Left lung (tissue), 14 donors: ENCODE measurements around the gene F8A3. TPM values are rescaled to one million over a fixed set of nuclear protein-coding genes. Genes with fewer than 3 reads are reported as not detected.
"Not testable (repeated sequence)": the region's sequence is repeated elsewhere in the genome, so short reads cannot be mapped to it uniquely, and the experiment has no call there.

Experiments used
- ATAC-seq: fragments of 200-7000 bp; cut with Tn5 transposase; one replicate; pipeline ENCODE4 v1.9.1; 2020; ENCODE audit warnings: moderate library complexity
- DNase-seq, 4 donors: peaks; one replicate each; pipeline ENCODE4 v3.0.0-alpha.2; 2013 to 2020
- H3K27ac ChIP-seq, 2 donors: fragments of 200-600 bp; sonication (generic) in 1 of 2; one replicate each; pipeline versions ENCODE4 v1.5.0 to v1.8.0; 2020 to 2021
- H3K27me3 ChIP-seq, 2 donors: fragments of 200-600 bp; sonication (generic) in 1 of 2; one replicate each; pipeline versions ENCODE4 v1.5.0 to v1.8.0; 2020 to 2021
- H3K36me3 ChIP-seq, 2 donors: fragments of 200-600 bp; sonication (generic) in 1 of 2; one replicate each; pipeline versions ENCODE4 v1.5.0 to v1.8.0; 2020 to 2021
- H3K4me1 ChIP-seq, 2 donors: fragments of 200-600 bp; one replicate each; pipeline ENCODE4 v1.8.0; 2021
- H3K4me3 ChIP-seq, 2 donors: fragments of 200-600 bp; sonication (generic) in 1 of 2; one replicate each; pipeline versions ENCODE4 v1.5.0 to v1.8.0; 2020 to 2021; ENCODE audit warnings: mild to moderate bottlenecking in 1 of 2
- H3K9me3 ChIP-seq, 2 donors: fragments of 200-600 bp; sonication (generic) in 1 of 2; one replicate each; pipeline versions ENCODE4 v1.5.0 to v1.8.0; 2020 to 2021
- CTCF ChIP-seq, 2 donors: fragments of 200-600 bp; sonication (generic) in 1 of 2; IDR thresholded peaks; one replicate each; pipeline versions ENCODE4 v1.5.0 to v1.8.0; 2021; ENCODE audit warnings: antibody characterized with exemption in 2 of 2
- intact Hi-C, 2 donors: fragments of 100-400 bp; cut with DNase I; formaldehyde crosslinking; loops; one replicate each; pipeline versions ENCODE4 v1.11.2 to v1.14.2; 2022
- long read RNA-seq, 12 donors: library from polyadenylated mRNA in 2 of 12; unstranded in 2 of 12; transcript quantifications; one replicate each; pipeline ENCODE4 v2.0.0 and lab custom pipeline, GENCODE V29; 2019 to 2026
- polyA plus RNA-seq, 6 donors: library from polyadenylated mRNA; unstranded; fragments of 120-200 nt; gene quantifications; one replicate each; pipeline ENCODE4 v1.2.1, GENCODE V29; 2013; ENCODE audit not compliant: insufficient read length in 6 of 6
- total RNA-seq, 2 donors: library from RNA; stranded (reverse); fragmentation: NEBNext Ultra II Directional; extraction: Animal tissue kit (Norgen Biotek cat#: 25700); gene quantifications; one replicate each; pipeline ENCODE4 v1.2.1, GENCODE V29; 2021
- donor health status: DM: no; HTN: yes; CAD: no.
- donor health status: DM: no; HTN: no; CAD: no.

F8A3 gene
- total RNA-seq (1 to 10 TPM; 8.8 to 9.0 TPM), polyA plus RNA-seq (10 to 100 TPM in 1 of 6 donors, 1 to 10 TPM in 4, under 1 TPM in 1; 0.27 to 12.7 (median 6.8) TPM)
- long read RNA-seq, donor 1, transcript F8A3-201 (1 exons, 1,759 nt): major isoform, 7 of 7 reads
- long read RNA-seq, donor 1, partial matches to known transcripts: 0 of 7 reads
- long read RNA-seq, donor 1, other reads (novel, unspliced or antisense): 0 of 7 reads
- long read RNA-seq, donor 2, partial matches to known transcripts: 0 of 2 reads
- long read RNA-seq, donor 2, other reads (novel, unspliced or antisense): 0 of 2 reads
- long read RNA-seq, donor 3, transcript F8A3-201 (1 exons, 1,759 nt): major isoform, 9 of 9 reads
- long read RNA-seq, donor 3, partial matches to known transcripts: 0 of 9 reads
- long read RNA-seq, donor 3, other reads (novel, unspliced or antisense): 0 of 9 reads
- long read RNA-seq, donor 4, partial matches to known transcripts: 0 of 2 reads
- long read RNA-seq, donor 4, other reads (novel, unspliced or antisense): 0 of 2 reads
- long read RNA-seq, donor 5, partial matches to known transcripts: 0 of 3 reads
- long read RNA-seq, donor 5, other reads (novel, unspliced or antisense): 0 of 3 reads
- long read RNA-seq, donor 6, partial matches to known transcripts: 0 of 1 reads
- long read RNA-seq, donor 6, other reads (novel, unspliced or antisense): 0 of 1 reads
- long read RNA-seq, donor 7, partial matches to known transcripts: 0 of 4 reads
- long read RNA-seq, donor 7, other reads (novel, unspliced or antisense): 0 of 4 reads
- long read RNA-seq, donor 8, partial matches to known transcripts: 0 of 2 reads
- long read RNA-seq, donor 8, other reads (novel, unspliced or antisense): 0 of 2 reads
- long read RNA-seq, donor 9: 0 reads
- long read RNA-seq, donor 10, transcript F8A3-201 (1 exons, 1,759 nt): major isoform, 7 of 7 reads
- long read RNA-seq, donor 10, partial matches to known transcripts: 0 of 7 reads
- long read RNA-seq, donor 10, other reads (novel, unspliced or antisense): 0 of 7 reads
- long read RNA-seq, donor 11, transcript F8A3-201 (1 exons, 1,759 nt): major isoform, 9 of 9 reads
- long read RNA-seq, donor 11, partial matches to known transcripts: 0 of 9 reads
- long read RNA-seq, donor 11, other reads (novel, unspliced or antisense): 0 of 9 reads
- long read RNA-seq, donor 12, transcript F8A3-201 (1 exons, 1,759 nt): major isoform, 5 of 5 reads
- long read RNA-seq, donor 12, partial matches to known transcripts: 0 of 5 reads
- long read RNA-seq, donor 12, other reads (novel, unspliced or antisense): 0 of 5 reads

GRCh38 chrX:155458471-155458870 lies at the start of gene F8A3:
Gene F8A3 (minus strand): TSS chrX:155458620. CDS start chrX:155458600, 20 bp downstream.
- H3K27ac ChIP-seq, H3K4me1 ChIP-seq, H3K4me3 ChIP-seq, H3K9me3 ChIP-seq, H3K27me3 ChIP-seq, intact Hi-C loops, DNase-seq, H3K36me3 ChIP-seq: not testable (repeated sequence)
- ATAC-seq: peak; percentile 90

- Histone ChIP-seq H3K27ac (no peak overlapping the region), H3K9me3 (no peaks in the 10 kb centered on the region), H3K4me3 (no peak overlapping the region), H3K36me3 (peaks cover 0 to 4% of the 10 kb centered on the region in 2 donors), H3K27me3 (no peaks in the 10 kb centered on the region), H3K4me1 (no peaks in the 10 kb centered on the region)
- intact Hi-C loops: no loop called here
- no peak for ATAC-seq
- no peak for DNase-seq
- TF ChIP-seq CTCF (IDR thresholded peaks at IDR 0.05): no peak
These were observed 46.9 kb upstream of the F8A3 start for GRCh38 chrX:155505296-155505695.

- intact Hi-C loops, H3K36me3 ChIP-seq, H3K4me1 ChIP-seq, H3K9me3 ChIP-seq, ATAC-seq, H3K4me3 ChIP-seq, H3K27ac ChIP-seq, H3K27me3 ChIP-seq, DNase-seq: not testable (repeated sequence)
These were observed 36.7 kb upstream of the F8A3 start for GRCh38 chrX:155495134-155495533.

- H3K4me3 ChIP-seq, H3K36me3 ChIP-seq, intact Hi-C loops: not testable (repeated sequence)
These were observed 33.0 kb upstream of the F8A3 start for GRCh38 chrX:155491421-155491820.

GRCh38 chrX:155477136-155477535 lies 18.7 kb upstream of the F8A3 start:
- H3K27ac ChIP-seq, H3K9me3 ChIP-seq, H3K4me1 ChIP-seq, ATAC-seq, DNase-seq, H3K27me3 ChIP-seq, intact Hi-C loops, H3K36me3 ChIP-seq, H3K4me3 ChIP-seq: not testable (repeated sequence)

More at GRCh38 chrX:155491421-155491820, 33.0 kb upstream of the F8A3 start:
- H3K27me3 ChIP-seq, H3K4me1 ChIP-seq, H3K27ac ChIP-seq, DNase-seq, H3K9me3 ChIP-seq, ATAC-seq: not testable (repeated sequence)

GRCh38 chrX:155466269-155466938 lies 8.0 kb upstream of the F8A3 start:
- H3K27me3 ChIP-seq, H3K4me1 ChIP-seq, H3K9me3 ChIP-seq, H3K4me3 ChIP-seq, DNase-seq, H3K27ac ChIP-seq, intact Hi-C loops, H3K36me3 ChIP-seq: not testable (repeated sequence)
- peak; percentile 40 for ATAC-seq

- DNase-seq, H3K4me1 ChIP-seq, H3K9me3 ChIP-seq, H3K36me3 ChIP-seq, intact Hi-C loops, H3K27me3 ChIP-seq, H3K4me3 ChIP-seq, H3K27ac ChIP-seq, ATAC-seq: not testable (repeated sequence)
These were observed 2.1 kb upstream of the F8A3 start for GRCh38 chrX:155460501-155460900.

- H3K4me3 ChIP-seq, DNase-seq, H3K9me3 ChIP-seq, H3K4me1 ChIP-seq, H3K27ac ChIP-seq, H3K36me3 ChIP-seq, intact Hi-C loops, H3K27me3 ChIP-seq: not testable (repeated sequence)
- ATAC-seq: peak; percentile 74
These were observed 516 bp downstream of the F8A3 start for GRCh38 chrX:155457761-155458447.
